NB4 (cell line): ENCODE data around the gene SPTAN1.

Experiments
- DNase-seq: peaks from one replicate; pipeline ENCODE4 v3.0.0; 2010; ENCODE audit warnings: low read depth
- H3K4me3 ChIP-seq: one replicate; pipeline ENCODE4 v1.5.1; 2011; ENCODE audit warnings: mild to moderate bottlenecking, low read depth, low read length, moderate library complexity
- MAX ChIP-seq: IDR thresholded peaks from 2 replicates; pipeline ENCODE4 v1.6.1; 2011; ENCODE audit warnings: low read depth, low read length
- MYC ChIP-seq: IDR thresholded peaks from 2 replicates; pipeline ENCODE4 v1.6.1; 2011; ENCODE audit warnings: low read depth, low read length
- POLR2A ChIP-seq: IDR thresholded peaks from 2 replicates; pipeline ENCODE4 v1.6.1; 2011; ENCODE audit warnings: mild to moderate bottlenecking; ENCODE audit not compliant: insufficient read length; ENCODE audit errors: extremely low read depth
- TF ChIP-seq, protein P1 (sequence below): IDR thresholded peaks from one replicate; pipeline ENCODE4 v1.5.1; 2012; ENCODE audit warnings: low read depth, low read length

Gene SPTAN1

GRCh38 chr9:128625391-128626146 is 73.2 kb downstream of the SPTAN1 start:
- DNase-seq = no peak
- TF ChIP-seq MAX (no peak), MYC (no peak), POLR2A (no peak)
- TF ChIP-seq, protein P1, sequence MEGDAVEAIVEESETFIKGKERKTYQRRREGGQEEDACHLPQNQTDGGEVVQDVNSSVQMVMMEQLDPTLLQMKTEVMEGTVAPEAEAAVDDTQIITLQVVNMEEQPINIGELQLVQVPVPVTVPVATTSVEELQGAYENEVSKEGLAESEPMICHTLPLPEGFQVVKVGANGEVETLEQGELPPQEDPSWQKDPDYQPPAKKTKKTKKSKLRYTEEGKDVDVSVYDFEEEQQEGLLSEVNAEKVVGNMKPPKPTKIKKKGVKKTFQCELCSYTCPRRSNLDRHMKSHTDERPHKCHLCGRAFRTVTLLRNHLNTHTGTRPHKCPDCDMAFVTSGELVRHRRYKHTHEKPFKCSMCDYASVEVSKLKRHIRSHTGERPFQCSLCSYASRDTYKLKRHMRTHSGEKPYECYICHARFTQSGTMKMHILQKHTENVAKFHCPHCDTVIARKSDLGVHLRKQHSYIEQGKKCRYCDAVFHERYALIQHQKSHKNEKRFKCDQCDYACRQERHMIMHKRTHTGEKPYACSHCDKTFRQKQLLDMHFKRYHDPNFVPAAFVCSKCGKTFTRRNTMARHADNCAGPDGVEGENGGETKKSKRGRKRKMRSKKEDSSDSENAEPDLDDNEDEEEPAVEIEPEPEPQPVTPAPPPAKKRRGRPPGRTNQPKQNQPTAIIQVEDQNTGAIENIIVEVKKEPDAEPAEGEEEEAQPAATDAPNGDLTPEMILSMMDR = no peak
- H3K4me3 ChIP-seq = no peak overlapping the region

- no peak for DNase-seq
- no peak overlapping the region for H3K4me3 ChIP-seq
- TF ChIP-seq POLR2A (no peak), MYC (no peak), MAX (no peak)
- TF ChIP-seq, protein P1 = no peak
These were observed 73.8 kb downstream of the SPTAN1 start for GRCh38 chr9:128626181-128626580.

- H3K4me3 ChIP-seq = no peak overlapping the region
- no peak for DNase-seq
- TF ChIP-seq, protein P1 = no peak
- TF ChIP-seq MYC = no peak
These were observed 74.8 kb downstream of the SPTAN1 start for GRCh38 chr9:128627127-128627715.

GRCh38 chr9:128627906-128628305 is 75.5 kb downstream of the SPTAN1 start:
- TF ChIP-seq POLR2A (no peak), MAX (no peak), MYC (no peak)
- TF ChIP-seq, protein P1 = no peak
- H3K4me3 ChIP-seq = no peak overlapping the region
- no peak for DNase-seq

DNA sequence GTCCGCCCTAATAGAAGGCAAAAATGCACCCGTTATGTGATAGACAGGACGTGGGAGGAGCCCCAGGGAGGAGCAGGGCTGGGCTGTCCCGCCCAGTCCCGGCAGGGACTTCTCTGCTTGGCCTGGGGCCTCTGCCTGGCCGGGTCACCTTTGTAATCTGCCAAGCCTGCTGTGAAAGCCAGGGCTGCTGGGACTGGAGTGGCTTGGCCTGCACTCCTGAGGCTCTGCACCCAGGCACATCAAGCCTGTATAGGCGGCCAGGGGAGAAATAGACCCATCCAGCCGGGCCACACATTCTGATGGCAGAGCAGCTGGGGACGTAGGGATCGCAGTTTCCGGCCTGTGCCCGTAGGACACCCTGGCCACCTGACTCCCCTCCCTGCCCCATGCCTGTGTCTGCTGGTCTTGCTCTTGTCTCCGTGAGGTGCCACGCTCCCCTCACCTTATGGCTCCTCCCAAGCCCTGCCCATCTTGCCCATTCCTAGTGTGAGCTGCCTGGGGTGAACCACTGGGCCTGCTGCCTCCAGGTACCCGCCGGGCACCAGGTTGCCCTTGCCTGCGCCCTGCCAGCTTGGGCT is 76.2 kb downstream of the SPTAN1 start:
- no peak for DNase-seq
- no peak overlapping the region for H3K4me3 ChIP-seq
- TF ChIP-seq POLR2A = no peak
- TF ChIP-seq MAX = no peak
- TF ChIP-seq, protein P1 = no peak
- TF ChIP-seq MYC = no peak

GRCh38 chr9:128629136-128629535 is 76.7 kb downstream of the SPTAN1 start:
- no peak overlapping the region for H3K4me3 ChIP-seq
- DNase-seq = no peak
- TF ChIP-seq POLR2A = no peak
- no peak for TF ChIP-seq MYC
- TF ChIP-seq, protein P1 = no peak
- TF ChIP-seq MAX = no peak
